K562 (cell line): Measurements from ENCODE around the gene ZMPSTE24. TPM values are rescaled to one million over a fixed set of nuclear protein-coding genes. Genes with fewer than 3 reads are reported as not detected.

Source experiments
- ELK1 ChIP-seq: sonication (generic); formaldehyde crosslinking; IDR thresholded peaks from 2 replicates; pipeline ENCODE4 v1.8.1; 2022; ENCODE audit warnings: missing genetic modification reagents
- FOXJ2 ChIP-seq: fragments of 200-800 bp; sonication (Bioruptor generic); IDR thresholded peaks from 2 replicates; pipeline ENCODE4 v1.6.1; 2016; ENCODE audit warnings: missing genetic modification characterization, missing compliant biosample characterization
- HINFP ChIP-seq: fragments of 450-650 bp; conservative IDR thresholded peaks from 2 replicates; pipeline ENCODE4 v1.6.1; 2016; ENCODE audit warnings: missing genetic modification characterization, low read depth, mild to moderate bottlenecking, control low read depth, missing compliant biosample characterization
- IFI16 ChIP-seq: fragments of 250-450 bp; sonication (Bioruptor Pico); IDR thresholded peaks from 2 replicates; pipeline ENCODE4 v2.1.2; 2022; ENCODE audit warnings: mild to moderate bottlenecking, inconsistent platforms
- MAFG ChIP-seq: fragments of 450-650 bp; conservative IDR thresholded peaks from 2 replicates; pipeline ENCODE4 v1.6.1; 2016; ENCODE audit warnings: missing genetic modification characterization, missing compliant biosample characterization
- MECOM ChIP-seq: fragments of 250-450 bp; sonication (Bioruptor Pico); IDR thresholded peaks from 2 replicates; pipeline ENCODE4 v1.8.0; 2022; ENCODE audit warnings: inconsistent platforms
- RAD51 ChIP-seq: fragments of 450-650 bp; IDR thresholded peaks from 2 replicates; pipeline ENCODE4 v1.7.1; 2016; ENCODE audit warnings: low read depth, mild to moderate bottlenecking, borderline replicate concordance
- RCOR1 ChIP-seq, 2 experiments: IDR thresholded peaks; 2 replicates each; pipeline ENCODE4 v1.6.1; 2012; ENCODE audit warnings: low read depth in 2 of 2, low read length in 2 of 2, borderline replicate concordance in 1 of 2, improper control_type of control experiment in 1 of 2
- THRB ChIP-seq: fragments of 450-650 bp; formaldehyde crosslinking; conservative IDR thresholded peaks from 2 replicates; pipeline ENCODE4 v1.4.0; 2022; ENCODE audit warnings: mild to moderate bottlenecking, missing genetic modification characterization
- USF2 ChIP-seq: sonication (generic); formaldehyde crosslinking; IDR thresholded peaks from 2 replicates; pipeline ENCODE4 v1.5.0; 2020; ENCODE audit warnings: missing genetic modification reagents
- ZBTB12 ChIP-seq: fragments of 250-450 bp; sonication (Bioruptor Pico); IDR thresholded peaks from 2 replicates; pipeline ENCODE4 v1.4.0; 2020
- ZBTB5 ChIP-seq: fragments of 450-650 bp; IDR thresholded peaks from 2 replicates; pipeline ENCODE4 v1.6.1; 2017; ENCODE audit warnings: antibody characterized with exemption
- ZC3H4 ChIP-seq: sonication (generic); formaldehyde crosslinking; IDR thresholded peaks from 2 replicates; pipeline ENCODE4 v1.9.0; 2021; ENCODE audit warnings: missing genetic modification reagents, borderline replicate concordance
- ZFP30 ChIP-seq: fragments of 250-450 bp; sonication (Bioruptor Pico); IDR thresholded peaks from 2 replicates; pipeline ENCODE4 v1.8.0; 2022; ENCODE audit warnings: moderate library complexity, mild to moderate bottlenecking, inconsistent platforms, borderline replicate concordance
- ZNF197 ChIP-seq: fragments of 200-800 bp; sonication (Bioruptor generic); IDR thresholded peaks from 2 replicates; pipeline ENCODE4 v1.6.1; 2016; ENCODE audit warnings: low read depth, missing genetic modification characterization, missing compliant biosample characterization
- ZNF717 ChIP-seq: fragments of 250-450 bp; sonication (Bioruptor Pico); IDR thresholded peaks from 2 replicates; pipeline ENCODE4 v1.5.0; 2021
- ZNF75A ChIP-seq: fragments of 450-650 bp; formaldehyde crosslinking; IDR thresholded peaks from 2 replicates; pipeline ENCODE4 v1.4.0; 2020; ENCODE audit warnings: mild to moderate bottlenecking
- ZZZ3 ChIP-seq: fragments of 450-650 bp; IDR thresholded peaks from 2 replicates; pipeline ENCODE4 v1.6.1; 2016; ENCODE audit warnings: antibody characterized with exemption, mild to moderate bottlenecking, moderate library complexity
- polyA plus RNA-seq, 8 experiments: library from polyadenylated mRNA; depleted of rRNA in 4 of 8; stranded (reverse) in 5 of 8; unstranded in 3 of 8; fragments of >200 nt; fragmentation: Nextera tagmentation in 2 of 8; fragmentation: Illumina TruSeq in 1 of 8; extraction: Ambion mirVana in 2 of 8; extraction: Trizol in 1 of 8; gene quantifications; 2 replicates each; pipeline versions ENCODE4 v1.2.1 to v1.2.3, GENCODE V29; 2011 to 2014; ENCODE audit warnings: inconsistent platforms in 1 of 8, missing spikeins in 1 of 8
- total RNA-seq, 7 experiments: library from RNA; depleted of rRNA in 6 of 7; stranded (reverse); fragments of >200 nt in 6 of 7; fragmentation: Illumina TruSeq in 2 of 7; extraction: Trizol in 2 of 7; gene quantifications; 2 replicates each; pipeline versions ENCODE4 v1.2.1 to v1.2.3, GENCODE V29; 2011 to 2021; ENCODE audit warnings: low replicate concordance in 1 of 7

ZMPSTE24 gene
- total and polyA plus RNA-seq, 9 of the 15 experiments (the other 6 are each of a cell fraction or from before 2014, with no cell fraction given): 30.7 to 75.9 (median 64.3) TPM

- TF ChIP-seq ZBTB12: no peak; the same call in 1 of the 2 replicates
- no peak for TF ChIP-seq ZFP30 (CRISPR knock-in tag)
- TF ChIP-seq ZNF717 (CRISPR knock-in tag): no peak
- TF ChIP-seq ZNF197 (CRISPR knock-in tag): 0 out of 2 replicates have a peak, but pooled peaks have one; percentile 29
- no peak for TF ChIP-seq USF2
- TF ChIP-seq IFI16 (CRISPR knock-in tag): no peak
- no peak for TF ChIP-seq ZBTB5
- TF ChIP-seq RCOR1 (IDR thresholded peaks at IDR 0.05; ENCODE audit: borderline replicate concordance in 1 of 2, low read depth in 2 of 2, low read length in 2 of 2): peak; percentile 10 to 80; a peak in 2 of 4 replicates
- peak; percentile 93 for TF ChIP-seq ZZZ3
- TF ChIP-seq ELK1 (CRISPR knock-in tag): no peak
- TF ChIP-seq ZC3H4 (CRISPR knock-in tag): no peak
- no peak for TF ChIP-seq MECOM (CRISPR knock-in tag)
- no peak for TF ChIP-seq HINFP (tag)
- TF ChIP-seq FOXJ2 (tag): peak; percentile 87; the same call in 1 of the 2 replicates
- TF ChIP-seq MAFG (tag): no peak
- peak; percentile 59; the same call in 1 of the 2 replicates for TF ChIP-seq RAD51
- no peak for TF ChIP-seq THRB (CRISPR knock-in tag)
- TF ChIP-seq ZNF75A (CRISPR knock-in tag): no peak
These were observed at the start of gene ZMPSTE24 (continued) for GRCh38 chr1:40257688-40258444.
